Tibial artery (tissue), 4 donors: ENCODE results near the gene TIAM1.

Source experiments
- DNase-seq, 2 donors: peaks; one replicate each; pipeline ENCODE4 v3.0.0-alpha.2; 2019
- H3K27ac ChIP-seq, 2 donors: fragments of 200-600 bp; sonication (generic) in 1 of 2; 1 replicate in 1 of 2; 2 replicates in 1 of 2; pipeline ENCODE4 v1.5.1; 2018 to 2019; ENCODE audit warnings: mild to moderate bottlenecking in 1 of 2
- H3K27me3 ChIP-seq, 2 donors: fragments of 200-600 bp; sonication (generic) in 1 of 2; one replicate each; pipeline versions ENCODE4 v1.5.1 to v1.6.0; 2016 to 2019
- H3K36me3 ChIP-seq, 3 donors: fragments of 200-600 bp; sonication (generic) in 2 of 3; one replicate each; pipeline ENCODE4 v1.5.1; 2016 to 2019; ENCODE audit warnings: mild to moderate bottlenecking in 2 of 3
- H3K4me1 ChIP-seq, 4 donors: fragments of 200-600 bp; sonication (generic) in 2 of 4; 1 replicate in 3 of 4; 2 replicates in 1 of 4; pipeline ENCODE4 v1.5.1; 2016 to 2019
- H3K4me3 ChIP-seq, 2 donors: fragments of 200-600 bp; sonication (generic) in 1 of 2; 1 replicate in 1 of 2; 2 replicates in 1 of 2; pipeline ENCODE4 v1.5.1; 2018 to 2019; ENCODE audit warnings: mild to moderate bottlenecking in 2 of 2
- H3K9me3 ChIP-seq, 3 donors: fragments of 200-600 bp; sonication (generic) in 1 of 3; one replicate each; pipeline ENCODE4 v1.5.1; 2016 to 2019
- intact Hi-C: fragments of 100-400 bp; cut with DNase I; formaldehyde crosslinking; loops from one replicate; pipeline ENCODE4 v1.15.0; 2023; ENCODE audit warnings: low total_unique reads
- TF ChIP-seq, protein P1 (sequence below), 2 experiments: fragments of 200-600 bp in 1 of 2; fragments of 450-650 bp in 1 of 2; IDR thresholded peaks; one replicate each; pipeline ENCODE4 v1.5.1; 2017 to 2019; ENCODE audit warnings: antibody characterized with exemption in 2 of 2, mild to moderate bottlenecking in 1 of 2, moderate library complexity in 1 of 2

Gene TIAM1

GRCh38 chr21:31220575-31220974 is 123.5 kb downstream of the TIAM1 start:
- no peaks in the 10 kb centered on the region for H3K4me1 ChIP-seq
- DNase-seq: no peak
- H3K9me3 ChIP-seq: no peaks in the 10 kb centered on the region
- intact Hi-C loops: no loop called here
- no peaks in the 10 kb centered on the region for H3K27me3 ChIP-seq
- H3K27ac ChIP-seq: no peak overlapping the region
- no peaks in the 10 kb centered on the region for H3K36me3 ChIP-seq
- H3K4me3 ChIP-seq: no peak overlapping the region
- TF ChIP-seq, protein P1, sequence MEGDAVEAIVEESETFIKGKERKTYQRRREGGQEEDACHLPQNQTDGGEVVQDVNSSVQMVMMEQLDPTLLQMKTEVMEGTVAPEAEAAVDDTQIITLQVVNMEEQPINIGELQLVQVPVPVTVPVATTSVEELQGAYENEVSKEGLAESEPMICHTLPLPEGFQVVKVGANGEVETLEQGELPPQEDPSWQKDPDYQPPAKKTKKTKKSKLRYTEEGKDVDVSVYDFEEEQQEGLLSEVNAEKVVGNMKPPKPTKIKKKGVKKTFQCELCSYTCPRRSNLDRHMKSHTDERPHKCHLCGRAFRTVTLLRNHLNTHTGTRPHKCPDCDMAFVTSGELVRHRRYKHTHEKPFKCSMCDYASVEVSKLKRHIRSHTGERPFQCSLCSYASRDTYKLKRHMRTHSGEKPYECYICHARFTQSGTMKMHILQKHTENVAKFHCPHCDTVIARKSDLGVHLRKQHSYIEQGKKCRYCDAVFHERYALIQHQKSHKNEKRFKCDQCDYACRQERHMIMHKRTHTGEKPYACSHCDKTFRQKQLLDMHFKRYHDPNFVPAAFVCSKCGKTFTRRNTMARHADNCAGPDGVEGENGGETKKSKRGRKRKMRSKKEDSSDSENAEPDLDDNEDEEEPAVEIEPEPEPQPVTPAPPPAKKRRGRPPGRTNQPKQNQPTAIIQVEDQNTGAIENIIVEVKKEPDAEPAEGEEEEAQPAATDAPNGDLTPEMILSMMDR (IDR thresholded peaks at IDR 0.05): no peak

DNA sequence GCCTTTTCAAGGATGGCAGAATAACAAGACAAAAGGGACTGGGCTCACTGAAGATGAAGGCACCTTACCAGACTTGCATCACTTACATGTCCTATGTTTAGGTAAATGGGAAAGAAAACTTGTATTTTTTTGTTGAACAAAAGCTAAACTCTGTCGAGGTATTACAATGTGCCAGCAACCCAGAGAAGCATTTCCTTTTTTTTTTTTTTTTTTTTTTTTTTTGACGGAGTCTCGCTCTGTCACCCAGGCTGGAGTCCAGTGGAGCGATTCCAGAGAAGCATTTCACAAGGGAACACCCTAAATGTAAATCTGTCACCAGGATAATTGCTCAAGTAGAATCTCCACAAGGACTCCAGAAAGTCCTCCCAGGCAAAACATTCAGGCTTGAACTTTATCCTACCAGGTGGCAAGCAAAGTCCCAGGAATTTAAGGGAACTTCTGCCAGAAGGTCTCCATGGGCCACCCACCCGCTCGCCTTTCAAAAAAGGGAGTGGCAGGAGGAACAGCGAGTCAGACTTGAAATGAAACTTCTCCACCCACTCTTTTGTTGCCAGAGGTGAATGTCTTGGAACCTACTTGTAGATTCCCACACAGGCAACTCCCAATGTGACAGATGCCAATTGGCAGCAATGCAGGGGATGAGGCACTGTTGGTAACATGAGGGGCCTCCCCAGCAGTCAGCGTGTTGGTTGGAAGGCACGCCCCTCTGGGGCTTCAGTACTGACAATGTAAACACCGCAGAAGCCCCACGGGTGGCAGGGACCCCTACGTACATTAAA is 125.0 kb downstream of the TIAM1 start:
- Histone ChIP-seq H3K27me3 (no peaks in the 10 kb centered on the region), H3K27ac (no peak overlapping the region), H3K4me1 (no peaks in the 10 kb centered on the region), H3K4me3 (no peak overlapping the region), H3K36me3 (no peaks in the 10 kb centered on the region), H3K9me3 (no peaks in the 10 kb centered on the region)
- intact Hi-C loops: no loop called here
- TF ChIP-seq, protein P1 (IDR thresholded peaks at IDR 0.05): no peak
- peak; percentile 52 to 64 for DNase-seq

DNA sequence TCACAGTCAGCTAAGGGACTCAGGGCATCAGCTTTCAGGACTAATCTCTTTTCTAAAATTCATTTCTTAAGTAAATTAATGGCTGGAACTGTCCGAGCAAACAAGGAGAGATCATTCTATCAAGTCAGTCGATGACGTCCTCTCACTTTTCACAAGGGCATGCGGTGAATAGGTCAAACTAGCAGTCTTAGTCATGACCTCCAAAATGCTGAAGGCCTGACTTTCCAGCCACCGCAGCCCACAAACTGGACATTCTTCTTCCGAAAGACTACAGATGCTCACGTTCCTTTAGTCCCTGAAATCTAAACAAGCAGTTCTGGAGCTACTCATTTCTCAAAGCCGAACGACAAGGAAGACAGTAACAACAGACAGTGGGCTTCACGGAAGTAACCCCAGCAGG is 127.9 kb downstream of the TIAM1 start:
- intact Hi-C loops: no loop called here
- TF ChIP-seq, protein P1 (IDR thresholded peaks at IDR 0.05): no peak
- no peak overlapping the region for H3K27ac ChIP-seq
- no peak for DNase-seq
- no peaks in the 10 kb centered on the region for H3K27me3 ChIP-seq
- H3K36me3 ChIP-seq: no peaks in the 10 kb centered on the region
- no peaks in the 10 kb centered on the region for H3K9me3 ChIP-seq
- H3K4me1 ChIP-seq: no peaks in the 10 kb centered on the region
- no peak overlapping the region for H3K4me3 ChIP-seq

DNA sequence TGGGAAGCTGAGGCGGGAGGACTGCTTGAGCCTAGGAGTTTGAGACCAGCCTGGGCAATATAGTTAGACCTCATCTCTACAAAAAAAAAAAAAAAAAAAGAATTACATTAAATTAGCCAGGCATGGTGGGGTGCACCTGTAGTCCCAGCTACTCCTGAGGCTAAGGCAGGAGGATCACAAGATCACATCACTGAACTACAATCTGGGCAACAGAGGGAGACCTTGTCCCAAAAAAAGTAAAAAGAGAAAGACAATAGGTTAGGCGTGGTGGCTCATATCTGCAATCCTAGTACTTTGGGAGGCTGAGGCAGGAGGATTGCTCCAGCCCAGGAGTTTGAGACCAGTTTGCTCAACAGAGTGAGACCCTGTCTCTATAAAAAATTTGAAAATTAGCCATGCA is 130.3 kb downstream of the TIAM1 start:
- intact Hi-C loops: no loop called here
- no peaks in the 10 kb centered on the region for H3K4me1 ChIP-seq
- H3K27me3 ChIP-seq: no peaks in the 10 kb centered on the region
- no peak overlapping the region for H3K27ac ChIP-seq
- H3K36me3 ChIP-seq: no peaks in the 10 kb centered on the region
- no peaks in the 10 kb centered on the region for H3K9me3 ChIP-seq
- TF ChIP-seq, protein P1 (IDR thresholded peaks at IDR 0.05): no peak
- no peak overlapping the region for H3K4me3 ChIP-seq
- no peak for DNase-seq

DNA sequence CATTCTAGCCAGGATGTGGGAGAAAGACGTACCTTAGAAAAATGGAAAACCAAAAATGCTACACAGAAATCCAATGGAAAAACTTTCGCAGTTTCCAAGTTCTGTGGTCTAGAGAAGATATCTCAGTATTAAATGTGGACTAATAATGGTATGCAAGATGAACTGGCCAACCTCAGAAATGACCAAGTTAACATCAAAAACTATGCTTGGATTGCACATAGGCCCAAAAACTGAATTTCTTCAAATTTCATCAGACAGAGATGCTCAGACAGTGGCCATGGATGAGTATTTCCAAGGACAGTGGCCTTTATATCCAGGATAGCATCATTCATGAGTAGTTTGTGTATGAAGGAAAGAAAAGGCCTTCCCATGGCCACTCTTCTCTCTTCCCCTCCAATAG is 132.2 kb downstream of the TIAM1 start:
- H3K27me3 ChIP-seq: no peaks in the 10 kb centered on the region
- H3K9me3 ChIP-seq: no peaks in the 10 kb centered on the region
- intact Hi-C loops: no loop called here
- TF ChIP-seq, protein P1 (IDR thresholded peaks at IDR 0.05): no peak
- H3K27ac ChIP-seq: no peak overlapping the region
- no peaks in the 10 kb centered on the region for H3K4me1 ChIP-seq
- H3K36me3 ChIP-seq: no peaks in the 10 kb centered on the region
- DNase-seq: no peak
- H3K4me3 ChIP-seq: no peak overlapping the region
